NCI-H1105 (cell line): Measurements from ENCODE around the gene MTAP.

Source experiments
- DNase-seq: peaks from one replicate; lab custom pipeline; 2025; lab: John Stamatoyannopoulos, UW

The MTAP gene

DNA sequence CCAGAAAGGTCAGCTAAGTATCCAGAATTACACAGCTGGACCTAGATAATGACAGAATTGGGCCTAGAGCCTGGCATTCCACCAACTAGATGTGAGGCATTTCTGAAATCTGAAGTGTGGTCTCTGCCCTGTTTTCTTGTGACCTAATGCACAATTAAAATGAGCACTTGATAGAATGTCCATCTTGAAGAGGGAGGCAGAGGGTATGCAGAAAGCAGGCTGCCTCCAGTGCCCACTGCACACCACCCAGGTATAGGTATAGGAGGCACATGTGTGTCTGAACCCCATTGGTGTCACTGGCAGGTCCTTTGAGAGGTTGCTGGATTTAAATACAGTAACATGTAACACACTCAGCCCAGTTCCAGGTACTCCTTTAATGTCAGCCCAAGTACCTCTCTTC lies 2.4 kb downstream of the MTAP start:
- no peak for DNase-seq

DNA sequence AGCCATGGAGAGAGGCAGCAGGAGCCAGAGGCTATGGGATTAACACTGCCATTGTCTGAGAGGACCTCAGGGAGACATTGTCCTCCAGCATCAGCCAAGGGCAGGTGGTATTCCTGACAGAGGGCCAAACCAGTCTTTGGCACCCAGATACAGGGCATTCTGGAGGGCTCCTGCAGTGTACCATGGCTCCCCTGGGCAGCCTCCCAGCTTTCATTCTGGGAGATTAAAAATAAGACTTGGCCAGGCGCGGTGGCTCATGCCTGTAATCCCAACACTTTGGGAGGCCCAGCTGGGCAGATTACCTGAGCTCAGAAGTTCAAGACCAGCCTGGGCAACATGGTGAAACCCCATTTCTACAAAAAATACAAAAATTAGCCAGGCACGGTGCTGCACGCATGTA lies 4.2 kb downstream of the MTAP start:
- no peak for DNase-seq

- no peak for DNase-seq
These were observed 8.0 kb downstream of the MTAP start for GRCh38 chr9:21810388-21810787.

DNA sequence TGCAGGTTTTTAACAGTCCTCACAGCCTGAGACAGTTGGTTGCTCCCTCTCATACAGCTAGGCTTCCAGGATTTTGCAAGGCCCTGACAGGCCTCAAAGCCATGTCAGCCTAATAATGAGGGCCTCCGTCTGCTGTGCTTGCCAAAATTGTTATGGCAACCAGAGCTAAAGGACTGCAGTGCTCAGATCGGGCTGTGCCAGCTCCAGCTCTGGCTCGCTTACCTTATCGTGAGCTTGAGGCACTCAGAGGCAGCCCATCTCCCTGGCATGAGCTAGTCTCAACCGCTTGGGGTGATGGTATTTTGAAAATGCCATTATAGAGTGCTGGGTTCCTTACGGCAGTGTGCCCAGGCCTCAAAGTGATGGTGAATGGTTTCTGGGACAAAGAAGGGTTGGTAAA lies 8.4 kb downstream of the MTAP start:
- no peak for DNase-seq

DNA sequence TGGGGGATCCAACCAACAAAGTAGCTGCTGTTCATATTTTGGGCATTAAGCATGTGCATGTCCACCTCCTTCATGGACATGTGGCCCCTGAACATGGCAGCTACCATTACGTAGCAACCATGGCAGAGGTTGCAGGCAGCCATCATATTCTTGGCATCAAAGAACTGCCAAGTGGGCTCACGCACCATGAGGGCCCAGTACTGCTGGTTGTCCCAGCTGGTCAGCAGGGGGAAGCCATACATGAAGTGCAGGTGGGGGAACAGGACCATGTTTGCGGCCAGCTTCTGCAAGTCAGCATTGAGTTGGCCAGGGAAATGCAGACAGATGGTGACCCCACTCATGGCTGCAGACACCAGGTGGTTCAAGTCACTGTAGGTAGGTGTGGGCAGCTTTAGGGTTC lies 9.5 kb downstream of the MTAP start:
- no peak for DNase-seq

DNA sequence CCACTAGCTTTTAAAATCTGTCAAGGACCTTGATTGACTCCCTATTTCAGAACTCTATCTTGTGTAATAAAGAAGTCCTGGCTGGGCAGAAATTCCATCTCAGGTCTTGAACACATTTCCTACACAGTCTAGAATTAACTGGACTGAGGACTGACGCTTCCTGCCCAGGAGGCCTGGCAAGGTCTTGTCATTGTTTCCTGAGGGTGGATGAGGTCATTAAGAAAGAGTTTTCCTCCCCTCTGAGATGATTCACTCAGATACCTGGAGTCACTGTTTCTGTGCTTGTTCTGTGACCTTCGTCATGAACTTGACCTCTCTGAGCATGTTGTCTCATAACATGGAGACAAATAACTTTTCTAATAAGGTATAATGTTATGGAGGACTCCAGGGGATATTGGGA lies 10.0 kb downstream of the MTAP start:
- DNase-seq, result no peak

DNA sequence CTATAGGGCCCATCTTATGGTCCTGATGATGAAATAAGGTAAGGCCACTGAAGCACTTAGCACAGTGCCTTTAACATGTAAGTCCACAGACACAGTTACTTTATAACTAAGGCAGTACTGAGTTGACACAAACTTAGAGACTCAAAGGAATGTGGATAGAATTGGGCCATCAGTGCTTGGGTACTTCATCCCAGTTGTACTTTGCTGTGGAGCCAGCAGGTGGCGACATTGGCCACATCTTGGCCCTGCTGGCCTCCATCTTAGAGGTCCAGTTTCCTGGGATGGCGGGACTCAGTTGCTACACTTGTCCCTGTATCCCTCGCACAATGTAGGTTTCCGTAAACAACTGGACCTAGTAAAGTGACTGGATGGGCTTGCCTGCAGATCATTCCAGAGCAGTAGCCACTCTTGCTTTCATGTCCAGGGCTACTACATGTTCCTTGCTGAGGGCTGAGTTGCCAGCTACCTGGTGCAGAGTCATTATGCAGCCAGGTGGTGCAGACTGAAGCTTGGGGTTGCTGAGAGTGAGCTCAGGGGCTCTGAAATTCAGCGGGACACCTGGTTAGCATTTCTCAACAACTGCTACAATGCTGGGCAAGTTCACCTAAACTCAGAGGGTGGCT lies 10.6 kb downstream of the MTAP start:
- peak; percentile 32 for DNase-seq

DNA sequence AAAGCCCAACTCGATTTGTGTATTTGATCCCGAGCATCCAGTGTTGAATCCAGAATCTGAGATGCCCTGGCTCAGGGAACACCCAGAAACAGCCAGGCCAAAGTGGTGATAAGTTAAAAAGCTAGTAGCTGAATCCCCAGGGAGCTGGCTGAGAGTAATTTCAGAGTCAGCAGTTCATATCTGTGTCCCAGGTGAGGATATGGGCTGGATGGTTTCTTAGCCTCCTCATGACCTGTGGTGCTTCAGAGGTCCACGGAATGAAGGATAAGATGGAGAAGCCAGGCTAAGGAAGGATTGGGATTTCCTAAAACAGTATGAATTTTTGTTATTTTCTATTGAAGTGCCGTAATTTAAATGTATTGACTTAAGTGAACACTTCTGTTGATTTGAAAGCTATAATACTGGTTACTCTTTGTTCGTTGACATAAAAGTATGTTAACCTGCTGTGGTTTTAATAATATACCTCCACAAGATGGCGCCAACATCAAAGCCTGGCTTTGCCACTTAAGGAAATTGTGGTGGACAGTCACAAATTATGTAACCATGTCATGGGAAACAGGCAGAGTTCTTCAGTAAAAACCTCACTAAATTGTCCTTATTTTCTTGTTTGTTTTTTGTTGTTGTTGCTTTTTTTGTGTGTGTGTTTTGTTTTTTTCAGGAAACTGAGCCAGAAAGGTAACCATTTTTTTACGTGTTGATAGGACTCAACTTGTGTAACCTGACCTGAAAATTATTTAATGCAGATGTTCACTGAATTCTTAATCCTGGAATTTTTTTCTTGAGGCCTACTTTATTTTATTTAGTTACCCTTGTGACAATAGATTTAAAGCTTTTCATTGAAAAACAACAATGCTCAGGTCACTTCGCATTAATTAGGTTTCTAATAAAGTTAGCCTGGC lies 11.4 kb downstream of the MTAP start:
- DNase-seq, result peak; percentile 31

DNA sequence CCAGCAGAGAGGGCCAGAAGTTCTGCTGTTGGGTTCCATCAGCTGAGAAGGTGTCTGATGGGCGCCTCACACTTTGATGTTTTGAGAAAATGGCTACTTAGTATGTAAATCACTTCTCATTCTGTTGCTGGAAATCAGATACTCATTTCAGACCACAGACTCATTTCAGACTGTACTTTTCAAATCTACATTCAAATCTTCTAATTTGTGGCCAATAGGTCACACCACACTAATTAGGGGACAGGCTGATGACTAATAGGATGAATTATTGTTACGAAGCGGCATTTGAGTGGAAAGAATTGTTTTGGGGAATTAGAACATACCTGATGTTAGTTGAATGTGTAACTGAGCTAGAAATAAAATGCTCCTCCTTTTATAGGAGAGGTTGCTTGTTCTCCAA lies 13.2 kb downstream of the MTAP start:
- no peak for DNase-seq

GRCh38 chr9:21817176-21817575 lies 14.7 kb downstream of the MTAP start:
- DNase-seq, result no peak

- no peak for DNase-seq
These were observed 23.2 kb downstream of the MTAP start for GRCh38 chr9:21825637-21826036.

DNA sequence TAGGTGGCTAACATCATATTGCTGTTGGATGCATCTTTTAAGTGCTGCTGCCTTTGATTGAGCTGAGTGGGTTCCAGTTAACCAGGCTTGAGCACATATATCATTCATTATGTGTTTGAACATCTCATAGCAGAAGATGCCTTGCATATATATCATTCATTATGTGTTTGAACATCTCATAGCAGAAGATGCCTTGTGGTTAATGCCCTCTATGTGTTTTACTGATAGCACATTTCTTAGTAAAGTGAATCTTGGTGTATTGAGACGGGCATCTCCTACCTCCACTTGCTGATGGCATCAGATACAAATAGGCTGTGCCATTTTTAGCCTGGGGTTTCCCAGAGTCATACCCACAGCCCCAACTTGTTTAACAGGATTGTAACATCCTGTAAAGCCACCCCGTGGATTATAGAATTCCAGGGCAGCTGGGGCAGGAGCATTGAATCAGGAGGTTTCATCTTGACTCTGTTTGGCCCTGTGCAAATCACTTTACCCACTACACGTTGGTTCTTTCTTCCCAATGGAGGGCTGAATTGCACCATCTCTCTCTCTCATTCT lies 26.5 kb downstream of the MTAP start:
- DNase-seq, result no peak

DNA sequence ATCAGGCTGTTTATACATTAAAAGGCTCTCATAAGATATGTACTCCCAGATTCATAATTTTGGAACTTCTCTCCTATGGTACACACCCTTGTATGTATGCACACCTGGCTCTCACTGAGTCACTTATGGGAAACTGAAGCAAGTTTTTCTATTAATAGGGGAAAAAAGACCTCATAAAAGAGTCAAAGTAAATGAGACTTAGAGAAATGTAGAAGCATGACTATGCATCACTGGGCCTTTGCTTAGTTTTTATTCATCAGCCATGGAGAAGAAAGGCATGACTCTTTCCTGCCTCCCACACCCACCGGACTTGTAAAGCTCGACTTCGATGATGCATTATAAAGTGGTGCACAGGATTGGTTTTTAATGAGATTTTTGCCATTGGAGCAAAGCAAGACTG lies 28.2 kb downstream of the MTAP start:
- DNase-seq, result no peak

DNA sequence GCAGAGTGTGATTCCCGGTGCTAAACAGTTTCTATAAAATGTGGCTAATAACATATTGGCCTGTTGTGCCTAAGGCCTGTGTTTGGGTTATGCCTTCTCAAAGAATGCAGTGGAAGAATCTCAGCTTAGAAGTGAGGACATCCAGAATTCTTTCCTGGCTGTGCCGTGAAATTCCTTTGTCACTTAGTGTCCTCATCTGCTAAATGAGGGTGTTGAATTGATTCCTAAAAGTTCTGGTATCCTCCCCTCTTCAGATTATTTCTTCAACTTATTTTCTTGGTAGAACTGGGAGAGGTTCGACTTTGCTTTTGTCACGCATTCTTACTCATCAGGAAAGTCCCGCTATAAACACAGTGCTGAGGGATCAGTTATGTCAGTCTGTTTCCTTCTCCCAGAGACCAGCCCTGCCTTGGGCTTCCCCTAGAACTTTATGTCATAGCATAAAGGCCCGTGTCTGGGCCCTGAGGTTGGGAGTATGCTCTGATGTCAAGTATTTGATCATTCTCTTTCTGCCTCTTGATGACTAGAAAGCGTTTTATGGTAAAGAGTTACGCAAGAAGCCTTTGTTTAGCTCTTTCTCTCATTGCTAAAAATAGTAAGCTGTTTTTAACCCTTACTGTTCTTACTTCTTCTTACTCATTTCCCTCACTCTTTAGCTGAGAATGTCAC lies 29.5 kb downstream of the MTAP start:
- DNase-seq, result no peak

- peak; percentile 20 for DNase-seq
These were observed 30.8 kb downstream of the MTAP start for GRCh38 chr9:21833090-21833801.

DNA sequence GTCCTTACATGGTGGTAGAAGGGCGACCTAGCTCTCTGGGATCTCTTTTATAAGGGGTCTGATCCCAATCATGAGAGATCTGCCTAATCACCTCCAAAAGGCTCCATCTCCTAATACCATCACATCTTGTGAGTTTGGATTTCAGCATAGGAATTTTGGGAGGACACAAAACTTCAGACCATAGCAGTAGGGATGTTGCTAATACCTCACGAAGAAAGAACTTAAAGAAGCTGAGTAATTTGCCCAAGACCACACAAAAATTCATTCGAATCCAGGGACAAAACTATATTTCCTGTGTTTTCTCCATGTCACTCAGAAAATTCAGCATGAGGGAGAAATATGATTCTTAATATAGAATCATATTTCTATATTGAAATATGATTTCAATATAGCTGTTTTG lies 32.7 kb downstream of the MTAP start:
- no peak for DNase-seq

DNA sequence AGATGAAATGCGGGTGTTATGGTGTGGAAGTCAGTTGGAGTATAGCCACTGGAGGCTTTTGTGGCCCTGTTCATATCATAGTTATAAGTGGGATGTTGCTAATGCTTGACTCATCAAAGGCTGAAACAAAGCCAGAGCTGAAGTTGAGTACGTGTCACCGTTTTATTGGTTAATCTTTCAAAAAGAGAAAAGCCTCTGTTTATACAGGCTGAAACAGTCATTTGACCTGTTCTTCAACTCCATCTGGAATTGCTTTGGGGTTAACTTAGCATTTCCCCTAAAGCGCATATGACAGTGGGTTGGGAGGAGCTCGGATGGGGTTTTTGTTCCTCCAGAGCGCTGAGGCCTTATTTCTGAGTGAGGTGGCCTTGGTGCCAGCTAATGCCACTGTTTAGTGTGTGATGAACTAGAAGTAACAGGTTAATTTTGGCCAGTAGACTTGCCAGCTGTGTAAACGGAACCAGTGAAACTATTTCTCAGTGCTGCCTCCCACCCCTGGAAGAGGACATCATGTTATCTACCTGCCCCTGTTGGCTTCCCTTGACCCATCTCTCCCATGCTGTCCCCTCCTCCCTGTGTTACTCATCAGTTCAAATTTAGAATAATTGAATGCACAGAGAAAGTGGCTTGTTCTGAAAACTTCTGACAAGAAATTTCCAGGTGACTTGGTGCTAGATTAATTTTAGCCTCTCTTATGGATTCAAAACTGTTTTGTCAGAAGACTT lies 34.2 kb downstream of the MTAP start:
- no peak for DNase-seq

DNA sequence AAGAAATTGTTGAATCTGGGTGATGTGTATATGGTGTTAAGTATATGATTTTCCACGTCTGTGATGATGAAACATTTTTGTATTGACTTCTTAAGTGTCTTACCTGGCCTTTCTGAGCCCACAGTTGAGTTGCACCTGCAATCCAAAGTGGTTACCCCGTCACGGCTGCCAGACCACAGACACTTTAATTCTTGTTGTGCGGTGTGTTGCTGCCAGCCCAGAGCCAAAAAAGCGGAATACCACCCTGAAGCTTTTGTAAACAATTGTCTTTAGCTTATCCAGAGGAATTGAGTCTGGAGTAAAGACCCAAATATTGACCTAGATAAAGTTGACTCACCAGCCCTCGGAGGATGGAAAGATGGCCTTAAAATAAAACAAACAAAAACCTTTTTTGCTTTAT lies 35.1 kb downstream of the MTAP start:
- DNase-seq, result no peak

DNA sequence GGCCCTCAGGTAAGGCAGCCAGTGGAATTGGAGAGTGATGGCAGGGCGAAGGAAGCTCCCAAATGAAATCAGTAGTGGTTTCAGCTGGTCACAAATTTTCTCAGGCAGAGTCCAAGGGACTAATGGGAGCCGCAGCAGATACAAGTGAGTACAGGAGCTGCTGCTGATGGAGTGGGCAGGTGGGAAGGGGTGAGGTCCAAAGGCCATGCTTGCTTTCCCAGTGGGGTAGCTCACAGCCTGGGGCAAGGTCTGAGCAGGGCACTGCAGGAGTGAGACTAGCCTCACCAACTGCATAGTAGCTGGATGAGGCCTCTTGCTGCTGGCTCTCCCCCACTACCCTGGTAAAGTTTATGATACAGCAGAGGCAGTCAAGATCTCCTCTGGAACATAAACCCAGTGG lies 38.2 kb downstream of the MTAP start:
- DNase-seq, result no peak

GRCh38 chr9:21841133-21841532 lies 38.7 kb downstream of the MTAP start:
- no peak for DNase-seq

DNA sequence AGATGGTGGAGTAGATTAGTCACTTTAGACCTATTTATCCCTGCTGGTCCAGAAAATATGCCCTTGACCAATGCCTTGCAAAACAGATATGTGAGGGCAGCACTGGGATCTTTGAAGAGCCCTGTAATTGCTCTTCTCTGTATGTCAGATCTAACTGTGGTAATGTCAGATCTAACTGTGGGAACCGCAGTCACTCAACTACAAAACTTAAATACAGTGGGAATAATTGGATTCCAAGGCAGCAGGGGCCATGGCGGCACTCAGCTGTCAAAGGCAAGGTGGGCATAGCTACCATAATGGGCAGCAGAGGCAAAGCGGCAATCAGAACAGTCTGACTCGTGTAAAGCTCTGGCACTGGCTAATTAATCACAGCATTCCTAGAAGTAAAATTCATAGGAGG lies 46.2 kb downstream of the MTAP start:
- no peak for DNase-seq

DNA sequence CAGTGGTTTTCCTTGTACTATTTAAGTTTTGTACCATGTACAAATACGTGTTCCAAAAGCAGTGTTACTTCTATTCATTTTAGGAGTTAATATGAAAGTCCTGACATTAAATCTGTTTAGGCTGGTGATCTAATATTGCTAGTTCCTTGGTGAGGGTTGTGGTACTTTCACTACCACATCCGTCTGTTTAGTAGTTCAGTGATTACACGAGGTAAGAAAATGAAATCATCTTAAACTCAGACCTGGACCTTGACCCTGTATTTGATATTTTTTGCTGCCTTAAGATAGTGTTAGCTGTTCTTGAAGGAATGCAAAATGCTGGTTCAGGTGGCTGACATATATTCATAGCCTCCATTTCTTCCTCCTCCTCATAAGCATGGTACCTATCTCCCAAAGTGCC lies 50.3 kb downstream of the MTAP start:
- no peak for DNase-seq
